H9 (cell line): Measurements from ENCODE around the gene SELENOS. TPM values are rescaled to one million over a fixed set of nuclear protein-coding genes. Genes with fewer than 3 reads are reported as not detected.

Experiments used
- DNase-seq: peaks from one replicate; pipeline ENCODE4 v3.0.0-alpha.2; 2017
- H2AFZ ChIP-seq: one replicate; pipeline ENCODE4 v1.6.1; 2013; ENCODE audit warnings: mild to moderate bottlenecking, low read length, control low read depth, moderate library complexity
- H2AK5ac ChIP-seq: 2 replicates; pipeline ENCODE4 v1.6.1; 2013; ENCODE audit warnings: low read length, control low read depth, mixed read lengths; ENCODE audit not compliant: insufficient read length
- H2BK120ac ChIP-seq: one replicate; pipeline ENCODE4 v1.6.1; 2013; ENCODE audit warnings: low read depth, mild to moderate bottlenecking, low read length, control low read depth, inconsistent platforms; ENCODE audit not compliant: poor library complexity, severe bottlenecking
- H2BK12ac ChIP-seq: 2 replicates; pipeline ENCODE4 v1.6.1; 2013; ENCODE audit warnings: low read length, control low read depth, mixed read lengths, low read depth; ENCODE audit not compliant: insufficient read length
- H2BK15ac ChIP-seq: 2 replicates; pipeline ENCODE4 v1.6.1; 2013; ENCODE audit warnings: low read depth, low read length, control low read depth
- H2BK20ac ChIP-seq: one replicate; pipeline ENCODE4 v1.6.1; 2013; ENCODE audit warnings: low read depth, mild to moderate bottlenecking, low read length, control low read depth, inconsistent platforms; ENCODE audit not compliant: poor library complexity, severe bottlenecking
- H2BK5ac ChIP-seq: 2 replicates; pipeline ENCODE4 v1.6.1; 2013; ENCODE audit warnings: low read length, control low read depth, mixed read lengths; ENCODE audit not compliant: insufficient read length
- H3K14ac ChIP-seq: 2 replicates; pipeline ENCODE4 v1.6.1; 2013; ENCODE audit warnings: low read length, control low read depth; ENCODE audit not compliant: insufficient read depth
- H3K18ac ChIP-seq: 2 replicates; pipeline ENCODE4 v1.6.1; 2013; ENCODE audit warnings: low read depth, mild to moderate bottlenecking, mixed read lengths, low read length, control low read depth; ENCODE audit not compliant: insufficient read length
- H3K23ac ChIP-seq: 2 replicates; pipeline ENCODE4 v1.6.1; 2013; ENCODE audit warnings: low read length, control low read depth, mixed read lengths, low read depth; ENCODE audit not compliant: insufficient read length
- H3K23me2 ChIP-seq: 2 replicates; pipeline ENCODE4 v1.6.1; 2013; ENCODE audit warnings: low read depth, mild to moderate bottlenecking, mixed read lengths, low read length, control low read depth; ENCODE audit not compliant: insufficient read length, poor library complexity, severe bottlenecking
- H3K27ac ChIP-seq: 2 replicates; pipeline ENCODE4 v1.5.1; 2013; ENCODE audit warnings: low read length, control low read depth, mixed read lengths, low read depth; ENCODE audit not compliant: insufficient read length
- H3K27me3 ChIP-seq: 2 replicates; pipeline ENCODE4 v1.6.1; 2013; ENCODE audit warnings: low read length, control low read depth, inconsistent platforms; ENCODE audit not compliant: insufficient read depth
- H3K4ac ChIP-seq: 2 replicates; pipeline ENCODE4 v1.6.1; 2013; ENCODE audit warnings: low read depth, mild to moderate bottlenecking, control low read depth, inconsistent platforms, low read length, moderate library complexity
- H3K4me1 ChIP-seq: 2 replicates; pipeline ENCODE4 v1.6.1; 2013; ENCODE audit warnings: low read length, control low read depth, inconsistent platforms; ENCODE audit not compliant: insufficient read depth
- H3K4me2 ChIP-seq: 2 replicates; pipeline ENCODE4 v1.6.1; 2013; ENCODE audit warnings: low read length, control low read depth, mixed read lengths; ENCODE audit not compliant: insufficient read length, insufficient read depth
- H3K56ac ChIP-seq: 2 replicates; pipeline ENCODE4 v1.6.1; 2013; ENCODE audit warnings: low read depth, mild to moderate bottlenecking, mixed read lengths, low read length, control low read depth; ENCODE audit not compliant: insufficient read length
- H3K79me1 ChIP-seq: 2 replicates; pipeline ENCODE4 v1.6.1; 2013; ENCODE audit warnings: low read depth, mild to moderate bottlenecking, moderate library complexity, low read length, control low read depth, inconsistent platforms; ENCODE audit not compliant: insufficient read depth, poor library complexity, severe bottlenecking
- H3K79me2 ChIP-seq: 2 replicates; pipeline ENCODE4 v1.6.1; 2013; ENCODE audit warnings: low read length, control low read depth, inconsistent platforms; ENCODE audit not compliant: insufficient read depth
- H3K9ac ChIP-seq: 2 replicates; pipeline ENCODE4 v1.6.1; 2013; ENCODE audit warnings: low read length, control low read depth, mixed read lengths; ENCODE audit not compliant: insufficient read length; ENCODE audit errors: extremely low read depth
- H3K9me3 ChIP-seq: one replicate; pipeline ENCODE4 v1.6.1; 2013; ENCODE audit warnings: low read depth, low read length, inconsistent platforms; ENCODE audit not compliant: control insufficient read depth
- H3T11ph ChIP-seq: one replicate; pipeline ENCODE4 v1.6.1; 2013; ENCODE audit warnings: mild to moderate bottlenecking, low read length, control low read depth, inconsistent platforms
- H4K20me1 ChIP-seq: one replicate; pipeline ENCODE4 v1.6.1; 2013; ENCODE audit not compliant: control insufficient read depth, insufficient read length, insufficient read depth
- H4K5ac ChIP-seq: 2 replicates; pipeline ENCODE4 v1.6.1; 2013; ENCODE audit warnings: low read depth, mild to moderate bottlenecking, mixed read lengths, low read length, control low read depth; ENCODE audit not compliant: insufficient read length
- H4K8ac ChIP-seq: replicated peaks from 2 replicates; pipeline ENCODE4 v1.6.1; 2013; ENCODE audit warnings: low read length, control low read depth, mixed read lengths, low read depth; ENCODE audit not compliant: insufficient read length
- H4K91ac ChIP-seq: 2 replicates; pipeline ENCODE4 v1.6.1; 2013; ENCODE audit warnings: low read depth, mild to moderate bottlenecking, moderate library complexity, mixed read lengths, low read length, control low read depth; ENCODE audit not compliant: insufficient read length
- H3K27ac Mint-ChIP-seq, 3 experiments: 2 replicates in 2 of 3; 3 replicates in 1 of 3; pipeline ENCODE4 v1.8.0; 2020 to 2021; ENCODE audit warnings: mixed read lengths in 3 of 3, mild to moderate bottlenecking in 1 of 3, moderate library complexity in 1 of 3
- H3K27me3 Mint-ChIP-seq: 2 replicates; pipeline ENCODE4 v1.8.0; 2021; ENCODE audit warnings: low read depth, mild to moderate bottlenecking, moderate library complexity, mixed read lengths
- H3K36me3 Mint-ChIP-seq, 3 experiments: 2 replicates in 2 of 3; 3 replicates in 1 of 3; pipeline ENCODE4 v1.8.0; 2020 to 2021; ENCODE audit warnings: low read depth in 3 of 3, mixed read lengths in 3 of 3; ENCODE audit not compliant: insufficient read depth in 1 of 3
- H3K4me1 Mint-ChIP-seq, 2 experiments: 2 replicates each; pipeline ENCODE4 v1.8.0; 2020; ENCODE audit warnings: mixed read lengths in 2 of 2
- H3K4me3 Mint-ChIP-seq, 2 experiments: 2 replicates in 1 of 2; 3 replicates in 1 of 2; pipeline ENCODE4 v1.8.0; 2020 to 2021; ENCODE audit warnings: mild to moderate bottlenecking in 2 of 2, mixed read lengths in 2 of 2, moderate library complexity in 1 of 2
- H3K9me3 Mint-ChIP-seq, 2 experiments: 2 replicates in 1 of 2; 3 replicates in 1 of 2; pipeline ENCODE4 v1.8.0; 2020; ENCODE audit warnings: mild to moderate bottlenecking in 2 of 2, mixed read lengths in 2 of 2, moderate library complexity in 1 of 2
- WGBS: extraction: QIAGEN DNeasy Blood & Tissue Kit; methylation state at CpG from one replicate; pipeline ENCODE4 v1.1.7; 2013; ENCODE audit warnings: missing lambda C conversion rate, low lambda C conversion rate, mixed read lengths; ENCODE audit not compliant: insufficient read length; ENCODE audit errors: extremely low coverage; 5-methylcytosine and 5-hydroxymethylcytosine counted together
- total RNA-seq: library from RNA; stranded (reverse); gene quantifications from 2 replicates; pipeline ENCODE4 v1.2.1, GENCODE V29; 2021
- TF ChIP-seq, protein P1 (sequence below): fragments of 200-600 bp; sonication (generic); conservative IDR thresholded peaks from 3 replicates; pipeline ENCODE4 v1.8.0; 2021; ENCODE audit warnings: antibody characterized with exemption, mild to moderate bottlenecking

Gene SELENOS
- total RNA-seq, 1 experiment from 2014 or later: 57.7 TPM

DNA sequence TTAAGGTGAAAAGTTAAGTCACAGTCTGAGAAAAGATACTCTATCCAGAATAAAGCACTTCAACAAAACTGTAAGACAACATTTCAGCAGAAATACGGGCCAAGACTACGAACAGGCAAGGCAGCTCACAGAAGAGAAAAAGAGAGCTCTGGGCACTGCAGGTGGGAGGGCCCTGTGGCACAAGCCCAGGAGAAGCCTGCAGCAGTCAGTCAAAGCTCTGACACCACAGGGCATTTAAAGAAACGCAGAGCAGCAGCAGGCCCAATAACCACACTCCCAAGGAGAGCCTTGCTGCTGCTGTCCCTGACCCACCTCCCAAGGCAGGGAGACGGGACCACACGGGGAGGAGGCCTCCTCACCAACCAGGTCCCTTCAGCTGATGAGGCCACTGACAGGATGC lies 44.6 kb downstream of the SELENOS start:
- Histone ChIP-seq H2BK5ac (no peak overlapping the region), H2BK12ac (no peak overlapping the region), H4K91ac (no peak overlapping the region), H3K14ac (no peak overlapping the region; the same call in 1 of the 2 replicates), H3K18ac (no peak overlapping the region), H3K56ac (no peak overlapping the region), H2BK20ac (no peak overlapping the region), H3K23me2 (no peaks in the 10 kb centered on the region), H2BK15ac (no peak overlapping the region), H3K4me1 (no peaks in the 10 kb centered on the region), H3T11ph (no peak overlapping the region), H4K8ac (no peak overlapping the region), H3K9ac (no peak overlapping the region), H3K79me2 (peaks cover 61% of the 10 kb centered on the region; the same call in 1 of the 2 replicates), H3K23ac (no peak overlapping the region), H4K5ac (no peak overlapping the region), H4K20me1 (no peaks in the 10 kb centered on the region), H2AK5ac (no peak overlapping the region), H3K79me1 (no peaks in the 10 kb centered on the region), H3K4ac (no peak overlapping the region), H2AFZ (no peak overlapping the region), H3K27ac (no peak overlapping the region), H3K27me3 (no peaks in the 10 kb centered on the region), H3K4me2 (no peak overlapping the region), H2BK120ac (no peak overlapping the region), H3K9me3 (no peaks in the 10 kb centered on the region)
- Mint-ChIP-seq H3K4me3 (no peak overlapping the region), H3K9me3 (no peaks in the 10 kb centered on the region), H3K27me3 (no peaks in the 10 kb centered on the region), H3K4me1 (peaks cover 18 to 23% of the 10 kb centered on the region in 2 experiments), H3K27ac (no peak overlapping the region), H3K36me3 (peaks cover 34 to 43% (median 40%) of the 10 kb centered on the region in 3 experiments)
- DNase-seq: no peak
- WGBS: no CpG with 5 or more reads among the region's 5 CpGs
- TF ChIP-seq, protein P1, sequence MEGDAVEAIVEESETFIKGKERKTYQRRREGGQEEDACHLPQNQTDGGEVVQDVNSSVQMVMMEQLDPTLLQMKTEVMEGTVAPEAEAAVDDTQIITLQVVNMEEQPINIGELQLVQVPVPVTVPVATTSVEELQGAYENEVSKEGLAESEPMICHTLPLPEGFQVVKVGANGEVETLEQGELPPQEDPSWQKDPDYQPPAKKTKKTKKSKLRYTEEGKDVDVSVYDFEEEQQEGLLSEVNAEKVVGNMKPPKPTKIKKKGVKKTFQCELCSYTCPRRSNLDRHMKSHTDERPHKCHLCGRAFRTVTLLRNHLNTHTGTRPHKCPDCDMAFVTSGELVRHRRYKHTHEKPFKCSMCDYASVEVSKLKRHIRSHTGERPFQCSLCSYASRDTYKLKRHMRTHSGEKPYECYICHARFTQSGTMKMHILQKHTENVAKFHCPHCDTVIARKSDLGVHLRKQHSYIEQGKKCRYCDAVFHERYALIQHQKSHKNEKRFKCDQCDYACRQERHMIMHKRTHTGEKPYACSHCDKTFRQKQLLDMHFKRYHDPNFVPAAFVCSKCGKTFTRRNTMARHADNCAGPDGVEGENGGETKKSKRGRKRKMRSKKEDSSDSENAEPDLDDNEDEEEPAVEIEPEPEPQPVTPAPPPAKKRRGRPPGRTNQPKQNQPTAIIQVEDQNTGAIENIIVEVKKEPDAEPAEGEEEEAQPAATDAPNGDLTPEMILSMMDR: no peak
